HCT116 (cell line): Measurements from ENCODE around the gene ARHGAP1. TPM values are rescaled to one million over a fixed set of nuclear protein-coding genes. Genes with fewer than 3 reads are reported as not detected.
"Not testable (repeated sequence)": the region's sequence is repeated elsewhere in the genome, so short reads cannot be mapped to it uniquely, and the experiment has no call there.

Experiments used
- ATAC-seq: fragments of 200-7000 bp; cut with Tn5 transposase; 2 replicates; pipeline ENCODE4 v1.9.1; 2020; ENCODE audit warnings: mild to moderate bottlenecking, moderate library complexity
- BruUV-seq: library from RNA; stranded (reverse); fragments of 400-500 nt; replicated peaks from 2 replicates; lab custom pipeline; 2021; lab: Mats Ljungman, UMichigan
- CTCF ChIA-PET: fragments of 300-600 bp; sonication (Branson Sonifier 250); formaldehyde crosslinking; loops from one replicate; lab custom pipeline; 2021; ENCODE audit warnings: antibody characterized with exemption; lab: Charles Lee
- POLR2A ChIA-PET: fragments of 300-600, 350-600 bp; sonication (Branson Sonifier 250); formaldehyde crosslinking; loops from one replicate; lab custom pipeline; 2021; ENCODE audit warnings: antibody characterized with exemption; lab: Charles Lee
- RAD21 ChIA-PET, 2 experiments: fragments of 300-600 bp; sonication (Branson Sonifier 250); formaldehyde crosslinking; loops; one replicate each; lab custom pipeline; 2023; ENCODE audit warnings: low total read pairs in 2 of 2; ENCODE audit not compliant: uncharacterized antibody in 2 of 2, unreplicated experiment in 2 of 2, low non-redundant PET in 1 of 2; lab: Charles Lee
- DNase-seq: peaks from one replicate; pipeline ENCODE4 v3.0.0-alpha.2; 2010; ENCODE audit warnings: low read depth, low spot score
- H2AFZ ChIP-seq: fragments of 200-600 bp; shearing (Covaris generic), sonication (generic); 2 replicates; pipeline ENCODE4 v1.6.1; 2017; ENCODE audit warnings: low read depth, mixed run types, mixed read lengths, antibody characterized with exemption, low read length; ENCODE audit not compliant: poor library complexity, severe bottlenecking
- H3K27ac ChIP-seq: 2 replicates; pipeline ENCODE4 v1.5.1; 2012; ENCODE audit warnings: low read depth, low read length
- H3K27me3 ChIP-seq: fragments of 200-600 bp; sonication (generic); 2 replicates; pipeline ENCODE4 v1.6.1; 2016; ENCODE audit warnings: mixed run types, low read length, mixed read lengths; ENCODE audit not compliant: insufficient read depth
- H3K36me3 ChIP-seq, 2 experiments: fragments of 200-500 bp in 1 of 2; fragments of 200-600 bp in 1 of 2; sonication (Bioruptor generic) in 1 of 2; sonication (generic) in 1 of 2; 2 replicates each; pipeline versions ENCODE4 v1.5.1 to v1.6.1; 2014 to 2016; ENCODE audit warnings: low read length in 2 of 2, inconsistent platforms in 1 of 2, mixed read lengths in 1 of 2, mixed run types in 1 of 2; ENCODE audit not compliant: insufficient read depth in 2 of 2, control insufficient read depth in 1 of 2
- H3K4me1 ChIP-seq, 2 experiments: fragments of 200-600 bp in 1 of 2; sonication (generic) in 1 of 2; 2 replicates each; pipeline versions ENCODE4 v1.5.1 to v1.6.1; 2012 to 2017; ENCODE audit warnings: low read length in 2 of 2, inconsistent platforms in 1 of 2, mild to moderate bottlenecking in 1 of 2, mixed read lengths in 1 of 2, mixed run types in 1 of 2, moderate library complexity in 1 of 2; ENCODE audit not compliant: insufficient read depth in 2 of 2, control insufficient read depth in 1 of 2
- H3K4me2 ChIP-seq: fragments of 200-600 bp; sonication (generic); 2 replicates; pipeline ENCODE4 v1.6.1; 2017; ENCODE audit warnings: mixed run types, low read length, mixed read lengths
- H3K4me3 ChIP-seq, 2 experiments: fragments of 200-600 bp in 1 of 2; sonication (generic) in 1 of 2; replicated peaks in 1 of 2; 2 replicates each; pipeline ENCODE4 v1.5.1; 2011 to 2016; ENCODE audit warnings: low read length in 2 of 2, control low read depth in 1 of 2, low read depth in 1 of 2, mild to moderate bottlenecking in 1 of 2, mixed read lengths in 1 of 2, mixed run types in 1 of 2
- H3K79me2 ChIP-seq: fragments of 200-600 bp; sonication (generic); 2 replicates; pipeline ENCODE4 v1.6.1; 2017; ENCODE audit warnings: mild to moderate bottlenecking, mixed run types, low read length, moderate library complexity, mixed read lengths; ENCODE audit not compliant: insufficient read depth
- H3K9ac ChIP-seq: fragments of 200-600 bp; sonication (generic); 2 replicates; pipeline ENCODE4 v1.6.1; 2016; ENCODE audit warnings: low read length, mixed read lengths
- H3K9me2 ChIP-seq: fragments of 200-600 bp; sonication (generic), shearing (Covaris generic); 2 replicates; pipeline ENCODE4 v1.6.1; 2017; ENCODE audit warnings: mixed run types, mild to moderate bottlenecking, moderate library complexity; ENCODE audit not compliant: insufficient read depth
- H3K9me3 ChIP-seq, 2 experiments: fragments of 200-500 bp in 1 of 2; fragments of 200-600 bp in 1 of 2; sonication (Bioruptor generic) in 1 of 2; sonication (generic) in 1 of 2; 2 replicates each; pipeline ENCODE4 v1.6.1; 2014 to 2017; ENCODE audit warnings: low read length in 2 of 2, mixed read lengths in 2 of 2, inconsistent platforms in 1 of 2, low read depth in 1 of 2, mild to moderate bottlenecking in 1 of 2, mixed run types in 1 of 2, moderate library complexity in 1 of 2; ENCODE audit not compliant: control insufficient read depth in 1 of 2, insufficient read depth in 1 of 2
- H4K20me1 ChIP-seq: fragments of 200-600 bp; sonication (generic), shearing (Covaris generic); 2 replicates; pipeline ENCODE4 v1.6.1; 2017; ENCODE audit warnings: mixed run types, mild to moderate bottlenecking, moderate library complexity; ENCODE audit not compliant: insufficient read depth
- SRF ChIP-seq: IDR thresholded peaks from 2 replicates; pipeline ENCODE4 v1.6.1; 2012; ENCODE audit warnings: low read depth
- ZFX ChIP-seq: fragments of 450-650 bp; IDR thresholded peaks from 2 replicates; pipeline ENCODE4 v1.6.1; 2017
- intact Hi-C: fragments of 100-400 bp; cut with micrococcal nuclease; formaldehyde crosslinking; loops from 2 replicates; pipeline ENCODE4 v1.10.0; 2022
- total RNA-seq: library from RNA; stranded (reverse); gene quantifications from one replicate; pipeline ENCODE4 v1.2.1, GENCODE V29; 2021; ENCODE audit not compliant: unreplicated experiment

ARHGAP1 gene
- total RNA-seq, 1 experiment from 2014 or later, result 36.9 TPM

GRCh38 chr11:46718155-46719019, 18.0 kb upstream of the ARHGAP1 start:
- Histone ChIP-seq H3K9me2 (no peaks in the 10 kb centered on the region), H3K27ac (no peak overlapping the region; the same call in 1 of the 2 replicates), H3K4me1 (peaks cover 5 to 21% of the 10 kb centered on the region in 2 experiments; a peak in 3 of 4 replicates), H3K9ac (peak overlapping the region; percentile 23; the same call in 1 of the 2 replicates), H3K9me3 (no peaks in the 10 kb centered on the region), H4K20me1 (no peaks in the 10 kb centered on the region), H3K79me2 (no peaks in the 10 kb centered on the region), H3K4me3 (no peak overlapping the region), H3K36me3 (no peaks in the 10 kb centered on the region), H2AFZ (peak overlapping the region; percentile 83), H3K4me2 (peak overlapping the region; percentile 53), H3K27me3 (no peaks in the 10 kb centered on the region)
- no TSS peak for BruUV-seq
- intact Hi-C loops, result no loop called here
- ChIA-PET RAD21 (no interaction called here), CTCF (no interaction called here), POLR2A (no interaction called here)
- ATAC-seq, result peak; percentile 76
- TF ChIP-seq SRF (no peak), ZFX (0 out of 2 replicates have a peak, but pooled peaks have one; percentile 8)
- DNase-seq, result no peak

- H3K4me1 ChIP-seq, result peaks cover 5 to 21% of the 10 kb centered on the region in 2 experiments; a peak in 3 of 4 replicates
- H3K36me3 ChIP-seq, H3K9me3 ChIP-seq, H3K79me2 ChIP-seq, RAD21 ChIA-PET, DNase-seq, H3K27ac ChIP-seq, H3K27me3 ChIP-seq, H3K9ac ChIP-seq, H4K20me1 ChIP-seq, BruUV-seq, intact Hi-C loops, POLR2A ChIA-PET, H3K9me2 ChIP-seq, ATAC-seq, H2AFZ ChIP-seq, CTCF ChIA-PET, H3K4me3 ChIP-seq: not testable (repeated sequence)
- peak overlapping the region; percentile 53 for H3K4me2 ChIP-seq
These were observed 17.4 kb upstream of the ARHGAP1 start for GRCh38 chr11:46717825-46718154.
